H1 (cell line): ENCODE measurements around the gene EEF1AKMT3. TPM values are rescaled to one million over a fixed set of nuclear protein-coding genes. Genes with fewer than 3 reads are reported as not detected.

Experiments
- CTCF ChIA-PET: fragments of 300-600 bp; sonication (Branson Sonifier 250); formaldehyde crosslinking; loops from one replicate; lab custom pipeline; 2021; ENCODE audit not compliant: partially characterized antibody; lab: Charles Lee
- POLR2A ChIA-PET: fragments of 300-600 bp; sonication (Branson Sonifier 250); formaldehyde crosslinking; loops from one replicate; lab custom pipeline; 2021; ENCODE audit warnings: inconsistent platforms; ENCODE audit not compliant: partially characterized antibody; lab: Charles Lee
- DNase-seq, 2 experiments: peaks; one replicate each; pipeline versions ENCODE4 v3.0.0 to v3.0.0-alpha.2; 2010 to 2022; ENCODE audit warnings: low spot score in 2 of 2, low read depth in 1 of 2, mixed read lengths in 1 of 2
- FAIRE-seq: peaks from 2 replicates; lab custom pipeline; 2011; peaks lifted over from hg19 to GRCh38; lab: Jason Lieb, UNC
- H2AFZ ChIP-seq: 2 replicates; pipeline ENCODE4 v1.8.1; 2012; ENCODE audit warnings: low read length, inconsistent platforms
- H2AK5ac ChIP-seq: 2 replicates; pipeline ENCODE4 v1.6.1; 2013; ENCODE audit warnings: low read depth, low read length
- H2BK120ac ChIP-seq: replicated peaks from 2 replicates; pipeline ENCODE3; 2013; ENCODE audit warnings: low read depth, low read length, inconsistent platforms
- H2BK12ac ChIP-seq: 2 replicates; pipeline ENCODE4 v1.6.1; 2013; ENCODE audit warnings: low read depth, low read length
- H2BK15ac ChIP-seq: 2 replicates; pipeline ENCODE4 v1.6.1; 2013; ENCODE audit warnings: low read length
- H2BK20ac ChIP-seq: 2 replicates; pipeline ENCODE4 v1.6.1; 2013; ENCODE audit warnings: low read length
- H2BK5ac ChIP-seq: 2 replicates; pipeline ENCODE4 v1.6.1; 2013; ENCODE audit warnings: low read depth, low read length
- H3K14ac ChIP-seq: 2 replicates; pipeline ENCODE4 v1.6.1; 2013; ENCODE audit warnings: inconsistent platforms; ENCODE audit not compliant: insufficient read length
- H3K18ac ChIP-seq: 2 replicates; pipeline ENCODE4 v1.6.1; 2013; ENCODE audit warnings: low read length; ENCODE audit errors: extremely low read depth
- H3K23ac ChIP-seq: 2 replicates; pipeline ENCODE4 v1.6.1; 2013; ENCODE audit warnings: inconsistent platforms; ENCODE audit not compliant: insufficient read length
- H3K23me2 ChIP-seq: 2 replicates; pipeline ENCODE4 v1.6.1; 2013; ENCODE audit warnings: low read depth, low read length
- H3K27ac ChIP-seq: 2 replicates; pipeline ENCODE4 v1.6.1; 2011; ENCODE audit warnings: low read depth, low read length, inconsistent platforms
- H3K27me3 ChIP-seq, 4 experiments: replicated peaks in 1 of 4; 1 replicate in 1 of 4; 2 replicates in 3 of 4; pipeline versions ENCODE4 v1.6.1 to v1.8.1; 2011 to 2013; ENCODE audit warnings: low read length in 3 of 4, mild to moderate bottlenecking in 3 of 4, inconsistent platforms in 2 of 4, mixed read lengths in 2 of 4, moderate library complexity in 1 of 4; ENCODE audit not compliant: control insufficient read depth in 3 of 4, insufficient read depth in 3 of 4; ENCODE audit errors: extremely low read depth in 1 of 4
- H3K36me3 ChIP-seq, 4 experiments: 2 replicates each; pipeline versions ENCODE4 v1.6.1 to v1.8.1; 2011 to 2013; ENCODE audit warnings: mild to moderate bottlenecking in 4 of 4, low read length in 3 of 4, moderate library complexity in 2 of 4, control low read depth in 1 of 4, inconsistent platforms in 1 of 4; ENCODE audit not compliant: insufficient read depth in 4 of 4, control insufficient read depth in 2 of 4
- H3K4ac ChIP-seq: replicated peaks from 2 replicates; pipeline ENCODE3; 2013; ENCODE audit warnings: low read length, low read depth, mixed read lengths, inconsistent platforms; ENCODE audit not compliant: insufficient read length
- H3K4me1 ChIP-seq, 4 experiments: replicated peaks in 1 of 4; 1 replicate in 1 of 4; 2 replicates in 3 of 4; pipeline versions ENCODE4 v1.6.1 to v1.8.1; 2011 to 2013; ENCODE audit warnings: low read length in 3 of 4, inconsistent platforms in 2 of 4, mixed read lengths in 1 of 4; ENCODE audit not compliant: insufficient read depth in 4 of 4, control insufficient read depth in 3 of 4
- H3K4me2 ChIP-seq, 2 experiments: 2 replicates each; pipeline versions ENCODE4 v1.6.1 to v1.8.1; 2011 to 2013; ENCODE audit warnings: low read depth in 2 of 2, low read length in 2 of 2, control low read depth in 1 of 2, inconsistent platforms in 1 of 2, mild to moderate bottlenecking in 1 of 2; ENCODE audit not compliant: insufficient read depth in 1 of 2
- H3K4me3 ChIP-seq, 4 experiments: fragments of 200-600, 300-600 bp in 1 of 4; sonication (generic), shearing (Covaris generic), sonication (Bioruptor Twin) in 1 of 4; 2 replicates each; pipeline versions ENCODE4 v1.5.1 to v1.8.1; 2011 to 2016; ENCODE audit warnings: low read length in 4 of 4, low read depth in 3 of 4, control low read depth in 2 of 4, inconsistent platforms in 2 of 4, mild to moderate bottlenecking in 2 of 4, mixed read lengths in 1 of 4, moderate library complexity in 1 of 4; ENCODE audit not compliant: insufficient read depth in 2 of 4; ENCODE audit errors: extremely low read depth in 1 of 4
- H3K56ac ChIP-seq: replicated peaks from 2 replicates; pipeline ENCODE3; 2013; ENCODE audit warnings: low read depth, mild to moderate bottlenecking, mixed read lengths, low read length, inconsistent platforms; ENCODE audit not compliant: insufficient read length
- H3K79me1 ChIP-seq: 2 replicates; pipeline ENCODE4 v1.6.1; 2013; ENCODE audit warnings: low read depth, low read length, control low read depth
- H3K79me2 ChIP-seq, 2 experiments: 2 replicates each; pipeline versions ENCODE4 v1.6.1 to v1.8.1; 2012 to 2013; ENCODE audit warnings: low read length in 2 of 2, mild to moderate bottlenecking in 2 of 2, inconsistent platforms in 1 of 2; ENCODE audit not compliant: insufficient read depth in 2 of 2, control insufficient read depth in 1 of 2
- H3K9ac ChIP-seq, 4 experiments: replicated peaks in 1 of 4; 1 replicate in 1 of 4; 2 replicates in 3 of 4; pipeline versions ENCODE4 v1.6.1 to v1.8.1; 2011 to 2013; ENCODE audit warnings: low read depth in 3 of 4, low read length in 3 of 4, control low read depth in 2 of 4, mild to moderate bottlenecking in 2 of 4, moderate library complexity in 2 of 4, inconsistent platforms in 1 of 4; ENCODE audit errors: extremely low read depth in 1 of 4
- H3K9me3 ChIP-seq, 2 experiments: 2 replicates each; pipeline versions ENCODE4 v1.6.1 to v1.8.1; 2012 to 2013; ENCODE audit warnings: mild to moderate bottlenecking in 2 of 2, moderate library complexity in 2 of 2, control low read depth in 1 of 2, inconsistent platforms in 1 of 2, low read depth in 1 of 2, low read length in 1 of 2, mixed read lengths in 1 of 2; ENCODE audit not compliant: insufficient read depth in 2 of 2
- H4K20me1 ChIP-seq, 2 experiments: replicated peaks in 1 of 2; 2 replicates each; pipeline versions ENCODE3 to v1.8.1; 2011 to 2013; ENCODE audit warnings: inconsistent platforms in 2 of 2, low read length in 2 of 2, mild to moderate bottlenecking in 1 of 2; ENCODE audit not compliant: insufficient read depth in 2 of 2, control insufficient read depth in 1 of 2
- H4K5ac ChIP-seq: 2 replicates; pipeline ENCODE4 v1.6.1; 2013; ENCODE audit warnings: low read length, low read depth, mixed read lengths, inconsistent platforms; ENCODE audit not compliant: insufficient read length
- H4K8ac ChIP-seq: 2 replicates; pipeline ENCODE4 v1.8.0; 2013; ENCODE audit warnings: mild to moderate bottlenecking, moderate library complexity, low read length, inconsistent platforms; ENCODE audit not compliant: insufficient read depth; ENCODE audit errors: extremely low read depth
- H4K91ac ChIP-seq: replicated peaks from 2 replicates; pipeline ENCODE3; 2013; ENCODE audit warnings: low read length, mixed read lengths, inconsistent platforms; ENCODE audit not compliant: insufficient read length
- CBX8 ChIP-seq: fragments of 300-800, 300-1000 bp; sonication (generic); IDR thresholded peaks from 2 replicates; pipeline ENCODE4 v1.7.1; 2016; ENCODE audit warnings: low read depth, low read length, borderline replicate concordance
- KDM5A ChIP-seq: fragments of 200-600 bp; IDR thresholded peaks from 2 replicates; pipeline ENCODE4 v1.7.1; 2012; ENCODE audit warnings: mild to moderate bottlenecking, low read length, inconsistent platforms, mixed read lengths
- POLR2AphosphoS5 ChIP-seq: IDR thresholded peaks from 2 replicates; pipeline ENCODE4 v1.6.1; 2011; ENCODE audit warnings: low read depth, low read length
- RAD21 ChIP-seq, 2 experiments: IDR thresholded peaks in 1 of 2; conservative IDR thresholded peaks in 1 of 2; 2 replicates each; pipeline ENCODE4 v1.6.1; 2011; ENCODE audit warnings: low read depth in 2 of 2, low read length in 2 of 2, improper control_type of control experiment in 1 of 2, inconsistent platforms in 1 of 2, mild to moderate bottlenecking in 1 of 2, moderate library complexity in 1 of 2
- SIN3A ChIP-seq, 2 experiments: IDR thresholded peaks in 1 of 2; conservative IDR thresholded peaks in 1 of 2; 2 replicates each; pipeline ENCODE4 v1.6.1; 2011 to 2012; ENCODE audit warnings: low read length in 2 of 2, improper control_type of control experiment in 1 of 2, low read depth in 1 of 2, mild to moderate bottlenecking in 1 of 2
- SP1 ChIP-seq: IDR thresholded peaks from 2 replicates; pipeline ENCODE4 v1.6.1; 2011; ENCODE audit warnings: low read depth, low read length
- WGBS, 2 experiments: shearing (Covaris generic) in 1 of 2; methylation state at CpG; one replicate each; pipeline versions ENCODE4 v1.1.6 to v1.1.7; 2013 to 2015; ENCODE audit warnings: low lambda C conversion rate in 2 of 2, mixed read lengths in 2 of 2, inconsistent platforms in 1 of 2, low coverage in 1 of 2, missing lambda C conversion rate in 1 of 2; ENCODE audit not compliant: insufficient replicate concordance in 2 of 2, insufficient coverage in 1 of 2, insufficient read length in 1 of 2; ENCODE audit errors: extremely low coverage in 1 of 2, missing lambda C conversion rate in 1 of 2; 5-methylcytosine and 5-hydroxymethylcytosine counted together
- polyA plus RNA-seq, 7 experiments: library from polyadenylated mRNA; depleted of rRNA in 3 of 7; stranded (reverse) in 5 of 7; unstranded in 2 of 7; fragments of >200 nt in 5 of 7; fragments of 200-250 nt in 2 of 7; gene quantifications; 1 replicate in 5 of 7; 2 replicates in 1 of 7; 4 replicates in 1 of 7; pipeline versions ENCODE4 v1.2.1 to v1.2.3, GENCODE V29; 2011 to 2013; ENCODE audit warnings: missing spikeins in 2 of 7, mixed read lengths in 2 of 7
- total RNA-seq: library from RNA; stranded (reverse); fragmentation: NEBNext Ultra II Directional; extraction: Animal tissue kit (Norgen Biotek cat#: 25700); gene quantifications from 2 replicates; pipeline ENCODE4 v1.2.1, GENCODE V29; 2021
- TF ChIP-seq, protein P1 (sequence below): IDR thresholded peaks from 2 replicates; pipeline ENCODE4 v1.6.1; 2012; ENCODE audit warnings: low read length, inconsistent platforms
- TF ChIP-seq, protein P2 (sequence below): IDR thresholded peaks from 2 replicates; pipeline ENCODE4 v1.6.1; 2012; ENCODE audit warnings: inconsistent platforms

EEF1AKMT3 gene
- total and polyA plus RNA-seq, 2 of the 8 experiments (the other 6 are each of a cell fraction or from before 2014, with no cell fraction given), result 3.1 to 4.4 TPM

DNA sequence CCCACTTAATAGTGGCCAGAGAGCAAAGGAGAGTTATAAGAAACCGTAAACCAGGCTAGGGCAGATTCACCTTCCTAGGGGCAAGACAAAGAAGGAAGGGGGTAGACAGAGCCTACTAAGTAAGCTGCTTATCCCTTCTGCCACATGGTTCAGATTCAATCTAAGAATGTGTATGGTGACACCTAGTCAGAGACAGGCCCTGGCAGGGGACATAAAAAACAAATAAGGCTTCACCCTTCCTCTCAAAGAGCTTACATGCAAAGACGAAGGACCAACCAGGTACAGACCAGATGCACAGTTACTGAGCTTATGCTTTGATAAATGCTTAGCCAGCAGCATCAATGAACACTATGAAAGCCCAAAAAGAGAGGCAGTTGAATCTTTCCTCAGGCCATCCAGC, 10.0 kb upstream of the EEF1AKMT3 start:
- Histone ChIP-seq H3K27me3 (peaks cover 22 to 47% (median 41%) of the 10 kb centered on the region in 4 experiments), H2BK15ac (no peak overlapping the region), H2BK12ac (no peak overlapping the region), H3K79me1 (no peaks in the 10 kb centered on the region), H3K4me1 (peaks cover 11 to 22% (median 19%) of the 10 kb centered on the region in 4 experiments), H3K18ac (no peak overlapping the region), H3K4ac (no peak overlapping the region), H3K4me2 (no peak overlapping the region), H3K27ac (no peak overlapping the region), H2BK5ac (no peak overlapping the region), H3K23me2 (peaks cover 23% of the 10 kb centered on the region), H3K36me3 (peaks cover 0 to 3% (median 0%) of the 10 kb centered on the region in 4 experiments; a peak in 2 of 8 replicates), H4K20me1 (peaks cover 0 to 14% of the 10 kb centered on the region in 2 experiments), H2AFZ (no peak overlapping the region), H3K23ac (no peak overlapping the region), H3K9me3 (no peaks in the 10 kb centered on the region), H3K79me2 (no peaks in the 10 kb centered on the region), H4K5ac (no peak overlapping the region), H2BK120ac (no peak overlapping the region), H3K4me3 (no peak overlapping the region), H4K91ac (no peak overlapping the region), H3K56ac (no peak overlapping the region), H3K14ac (no peak overlapping the region), H3K9ac (no peak overlapping the region), H4K8ac (no peak overlapping the region), H2BK20ac (no peak overlapping the region), H2AK5ac (no peak overlapping the region)
- 79% methylated on average over 2 of the region's 2 CpGs; no CpG with 5 or more reads in 1 of the 2 experiments for whole genome bisulfite sequencing, 2 experiments
- ChIA-PET CTCF (interaction anchor here (0.7 to 1.3 kb wide), 3 partner anchors 19 to 36 kb away, joined by 3 to 5 read pairs (median 4); no protein-coding TSS in a partner anchor), POLR2A (interaction anchor here (1.0 to 5.4 kb wide), 3 partner anchors 10 to 37 kb away, joined by 3 to 21 read pairs (median 3); partner anchors contain the start of genes EEF1AKMT3, METTL1 and TSPAN31)
- TF ChIP-seq POLR2AphosphoS5, result no peak
- TF ChIP-seq, protein P1, sequence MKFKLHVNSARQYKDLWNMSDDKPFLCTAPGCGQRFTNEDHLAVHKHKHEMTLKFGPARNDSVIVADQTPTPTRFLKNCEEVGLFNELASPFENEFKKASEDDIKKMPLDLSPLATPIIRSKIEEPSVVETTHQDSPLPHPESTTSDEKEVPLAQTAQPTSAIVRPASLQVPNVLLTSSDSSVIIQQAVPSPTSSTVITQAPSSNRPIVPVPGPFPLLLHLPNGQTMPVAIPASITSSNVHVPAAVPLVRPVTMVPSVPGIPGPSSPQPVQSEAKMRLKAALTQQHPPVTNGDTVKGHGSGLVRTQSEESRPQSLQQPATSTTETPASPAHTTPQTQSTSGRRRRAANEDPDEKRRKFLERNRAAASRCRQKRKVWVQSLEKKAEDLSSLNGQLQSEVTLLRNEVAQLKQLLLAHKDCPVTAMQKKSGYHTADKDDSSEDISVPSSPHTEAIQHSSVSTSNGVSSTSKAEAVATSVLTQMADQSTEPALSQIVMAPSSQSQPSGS, result no peak
- TF ChIP-seq CBX8, result no peak
- TF ChIP-seq KDM5A, result no peak
- TF ChIP-seq RAD21 (IDR thresholded peaks at IDR 0.05 in 1 of 2, conservative IDR thresholded peaks at IDR 0.05 in 1 of 2; ENCODE audit: low read depth in 2 of 2, low read length in 2 of 2), result no peak
- TF ChIP-seq, protein P2, sequence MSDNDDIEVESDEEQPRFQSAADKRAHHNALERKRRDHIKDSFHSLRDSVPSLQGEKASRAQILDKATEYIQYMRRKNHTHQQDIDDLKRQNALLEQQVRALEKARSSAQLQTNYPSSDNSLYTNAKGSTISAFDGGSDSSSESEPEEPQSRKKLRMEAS, result no peak
- no peak for TF ChIP-seq SP1
- TF ChIP-seq SIN3A (conservative IDR thresholded peaks at IDR 0.05 in 1 of 2, IDR thresholded peaks at IDR 0.05 in 1 of 2; ENCODE audit: low read depth in 1 of 2, low read length in 2 of 2), result no peak
- no peak for FAIRE-seq
- no peak for DNase-seq
